PC-3 (cell line): ENCODE measurements around the gene PPP2R3A. TPM values are rescaled to one million over a fixed set of nuclear protein-coding genes. Genes with fewer than 3 reads are reported as not detected.

Experiments used
- ATAC-seq: fragments of 200-7000 bp; cut with Tn5 transposase; 2 replicates; pipeline ENCODE4 v1.9.1; 2020; ENCODE audit warnings: mild to moderate bottlenecking, moderate library complexity
- BruUV-seq: library from RNA; stranded (reverse); fragments of 400-500 nt; replicated peaks from 2 replicates; lab custom pipeline; 2021; lab: Mats Ljungman, UMichigan
- CTCF ChIA-PET: fragments of 300-600 bp; sonication (Branson Sonifier 250); formaldehyde crosslinking; loops from one replicate; lab custom pipeline; 2022; ENCODE audit warnings: antibody characterized with exemption; lab: Charles Lee
- POLR2A ChIA-PET: fragments of 300-600 bp; sonication (Branson Sonifier 250); formaldehyde crosslinking; loops from one replicate; lab custom pipeline; 2022; ENCODE audit warnings: antibody characterized with exemption; ENCODE audit not compliant: unreplicated experiment; lab: Charles Lee
- DNase-seq: peaks from one replicate; pipeline ENCODE4 v3.0.0-alpha.2; 2015
- H2AFZ ChIP-seq: fragments of 300-600 bp; sonication (generic); 2 replicates; pipeline ENCODE4 v1.6.0; 2016; ENCODE audit warnings: antibody characterized with exemption, low read length
- H3F3A ChIP-seq: fragments of 300-600 bp; sonication (generic); one replicate; pipeline ENCODE4 v1.6.0; 2017; ENCODE audit warnings: antibody characterized with exemption, low read length, control low read depth, mild to moderate bottlenecking; ENCODE audit not compliant: unreplicated experiment
- H3K27ac ChIP-seq: fragments of 300-600 bp; sonication (generic); 2 replicates; pipeline ENCODE4 v1.5.1; 2016; ENCODE audit warnings: mild to moderate bottlenecking, low read length
- H3K27me3 ChIP-seq: fragments of 300-600 bp; sonication (generic); 2 replicates; pipeline ENCODE4 v1.6.1; 2016; ENCODE audit warnings: low read length, mixed read lengths
- H3K36me3 ChIP-seq: fragments of 300-600 bp; sonication (generic); 2 replicates; pipeline ENCODE4 v1.6.1; 2016; ENCODE audit warnings: low read depth, mixed run types, low read length, mixed read lengths
- H3K4me1 ChIP-seq: fragments of 300-600 bp; sonication (generic); 2 replicates; pipeline ENCODE4 v1.5.1; 2016; ENCODE audit warnings: low read length; ENCODE audit not compliant: insufficient read depth
- H3K4me2 ChIP-seq: fragments of 300-600 bp; sonication (generic); 2 replicates; pipeline ENCODE4 v1.6.0; 2016; ENCODE audit warnings: low read length
- H3K4me3 ChIP-seq: fragments of 300-600 bp; sonication (generic); 2 replicates; pipeline ENCODE4 v1.5.1; 2016; ENCODE audit warnings: mild to moderate bottlenecking, low read length, mixed read lengths
- H3K79me2 ChIP-seq: fragments of 300-600 bp; sonication (generic); 2 replicates; pipeline ENCODE4 v1.6.1; 2017; ENCODE audit warnings: low read length, mixed read lengths
- H3K9ac ChIP-seq: fragments of 300-600 bp; sonication (generic); 2 replicates; pipeline ENCODE4 v1.6.0; 2016; ENCODE audit warnings: mild to moderate bottlenecking, low read length
- H3K9me2 ChIP-seq: fragments of 300-600 bp; sonication (generic); replicated peaks from 2 replicates; pipeline ENCODE4 v1.6.1; 2016; ENCODE audit warnings: mixed run types, low read length, mixed read lengths
- H3K9me3 ChIP-seq: fragments of 300-600 bp; sonication (generic); 2 replicates; pipeline ENCODE4 v1.6.1; 2016; ENCODE audit warnings: low read length, mixed read lengths
- H4K20me1 ChIP-seq: fragments of 300-600 bp; sonication (generic); 2 replicates; pipeline ENCODE4 v1.6.1; 2016; ENCODE audit warnings: low read length, mixed read lengths
- EZH2 ChIP-seq: fragments of 300-600 bp; sonication (generic); IDR thresholded peaks from one replicate; pipeline ENCODE4 v1.6.1; 2017; ENCODE audit warnings: antibody characterized with exemption, mild to moderate bottlenecking, low read length; ENCODE audit not compliant: unreplicated experiment
- EZH2phosphoT487 ChIP-seq: fragments of 300-600 bp; sonication (generic); IDR thresholded peaks from 2 replicates; pipeline ENCODE4 v1.6.1; 2018; ENCODE audit warnings: mild to moderate bottlenecking, antibody characterized with exemption, low read length, borderline replicate concordance
- intact Hi-C: fragments of 100-400 bp; cut with micrococcal nuclease; formaldehyde crosslinking; loops from 2 replicates; pipeline ENCODE4 v1.9.0; 2023
- total RNA-seq: library from RNA; depleted of rRNA; stranded (reverse); fragments of >200 nt; gene quantifications from 2 replicates; pipeline ENCODE4 v1.2.3, GENCODE V29; 2014
- TF ChIP-seq, protein P1 (sequence below): fragments of 300-600 bp; sonication (generic); conservative IDR thresholded peaks from 2 replicates; pipeline ENCODE4 v1.5.1; 2017; ENCODE audit warnings: antibody characterized with exemption, low read depth, mild to moderate bottlenecking, low read length

The PPP2R3A gene
- total RNA-seq, 1 experiment from 2014 or later: 12.3 TPM

DNA sequence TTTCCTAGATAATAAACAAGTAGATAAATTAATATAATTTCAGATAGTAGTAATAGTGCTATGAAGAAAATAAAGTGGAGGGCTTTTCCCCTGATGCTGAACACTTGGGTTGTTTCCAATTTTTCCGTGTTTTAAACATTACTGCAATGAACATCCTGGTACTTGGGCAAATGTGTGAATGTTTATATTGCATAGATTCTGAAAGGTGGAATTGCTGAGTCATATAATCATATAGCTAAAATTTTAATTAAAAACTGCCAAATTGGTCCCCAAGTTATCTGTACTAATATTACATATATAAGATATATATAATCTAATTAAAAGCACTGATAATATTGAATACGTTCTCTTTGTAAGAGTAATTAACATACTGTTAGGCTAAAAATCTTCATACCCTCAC, 10.0 kb downstream of the PPP2R3A start:
- no peak overlapping the region for H2AFZ ChIP-seq
- peaks cover 95% of the 10 kb centered on the region for H3K79me2 ChIP-seq
- no peaks in the 10 kb centered on the region for H3K27me3 ChIP-seq
- ChIA-PET POLR2A (no interaction called here), CTCF (no interaction called here)
- no peaks in the 10 kb centered on the region for H4K20me1 ChIP-seq
- H3K36me3 ChIP-seq: no peaks in the 10 kb centered on the region
- intact Hi-C loops: no loop called here
- no peak for ATAC-seq
- no peak overlapping the region for H3K9ac ChIP-seq
- H3K9me2 ChIP-seq: no peaks in the 10 kb centered on the region
- H3K4me2 ChIP-seq: no peak overlapping the region
- peaks cover 6% of the 10 kb centered on the region for H3K4me1 ChIP-seq
- BruUV-seq: no TSS peak
- no peaks in the 10 kb centered on the region for H3K9me3 ChIP-seq
- no peak overlapping the region for H3K4me3 ChIP-seq
- no peaks in the 10 kb centered on the region for H3F3A ChIP-seq
- H3K27ac ChIP-seq: no peak overlapping the region
- TF ChIP-seq EZH2phosphoT487 (no peak), EZH2 (no peak)
- TF ChIP-seq, protein P1, sequence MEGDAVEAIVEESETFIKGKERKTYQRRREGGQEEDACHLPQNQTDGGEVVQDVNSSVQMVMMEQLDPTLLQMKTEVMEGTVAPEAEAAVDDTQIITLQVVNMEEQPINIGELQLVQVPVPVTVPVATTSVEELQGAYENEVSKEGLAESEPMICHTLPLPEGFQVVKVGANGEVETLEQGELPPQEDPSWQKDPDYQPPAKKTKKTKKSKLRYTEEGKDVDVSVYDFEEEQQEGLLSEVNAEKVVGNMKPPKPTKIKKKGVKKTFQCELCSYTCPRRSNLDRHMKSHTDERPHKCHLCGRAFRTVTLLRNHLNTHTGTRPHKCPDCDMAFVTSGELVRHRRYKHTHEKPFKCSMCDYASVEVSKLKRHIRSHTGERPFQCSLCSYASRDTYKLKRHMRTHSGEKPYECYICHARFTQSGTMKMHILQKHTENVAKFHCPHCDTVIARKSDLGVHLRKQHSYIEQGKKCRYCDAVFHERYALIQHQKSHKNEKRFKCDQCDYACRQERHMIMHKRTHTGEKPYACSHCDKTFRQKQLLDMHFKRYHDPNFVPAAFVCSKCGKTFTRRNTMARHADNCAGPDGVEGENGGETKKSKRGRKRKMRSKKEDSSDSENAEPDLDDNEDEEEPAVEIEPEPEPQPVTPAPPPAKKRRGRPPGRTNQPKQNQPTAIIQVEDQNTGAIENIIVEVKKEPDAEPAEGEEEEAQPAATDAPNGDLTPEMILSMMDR: no peak
- DNase-seq: no peak

DNA sequence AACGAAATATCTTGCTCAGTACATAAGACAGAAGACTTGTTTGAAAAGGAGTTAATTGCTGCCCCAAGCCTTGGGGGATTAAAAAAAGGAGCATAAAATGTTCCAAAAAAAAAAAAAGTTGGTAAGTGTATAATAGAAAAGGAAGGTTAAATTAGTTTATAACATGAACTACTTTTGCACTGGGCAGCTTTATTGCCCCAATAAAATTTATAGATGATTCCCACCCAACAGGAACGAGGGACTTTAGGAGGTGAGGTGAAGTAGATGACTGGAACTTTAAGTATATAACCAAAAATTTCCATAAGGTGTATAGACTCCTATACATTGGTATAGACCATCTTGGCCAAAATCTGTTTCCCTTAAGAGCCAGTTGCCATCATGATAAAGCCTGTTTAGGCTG, 14.8 kb downstream of the PPP2R3A start:
- H3K4me1 ChIP-seq: peaks cover 40% of the 10 kb centered on the region
- H3K9me3 ChIP-seq: no peaks in the 10 kb centered on the region
- H3F3A ChIP-seq: no peaks in the 10 kb centered on the region
- DNase-seq (no peak), ATAC-seq (no peak)
- H3K27me3 ChIP-seq: no peaks in the 10 kb centered on the region
- no peak overlapping the region for H3K27ac ChIP-seq
- H3K4me3 ChIP-seq: no peak overlapping the region
- H4K20me1 ChIP-seq: no peaks in the 10 kb centered on the region
- peaks cover 81% of the 10 kb centered on the region for H3K79me2 ChIP-seq
- H3K4me2 ChIP-seq: no peak overlapping the region
- no peaks in the 10 kb centered on the region for H3K9me2 ChIP-seq
- CTCF ChIA-PET: interaction anchor here (0.6 kb wide), 1 partner anchor 47 kb away, joined by 7 read pairs; no protein-coding TSS in a partner anchor
- H2AFZ ChIP-seq: no peak overlapping the region
- H3K36me3 ChIP-seq: no peaks in the 10 kb centered on the region
- H3K9ac ChIP-seq: no peak overlapping the region
- no TSS peak for BruUV-seq
- POLR2A ChIA-PET: no interaction called here
- intact Hi-C loops: no loop called here
- no peak for TF ChIP-seq EZH2phosphoT487
- TF ChIP-seq, protein P1: no peak
- no peak for TF ChIP-seq EZH2

DNA sequence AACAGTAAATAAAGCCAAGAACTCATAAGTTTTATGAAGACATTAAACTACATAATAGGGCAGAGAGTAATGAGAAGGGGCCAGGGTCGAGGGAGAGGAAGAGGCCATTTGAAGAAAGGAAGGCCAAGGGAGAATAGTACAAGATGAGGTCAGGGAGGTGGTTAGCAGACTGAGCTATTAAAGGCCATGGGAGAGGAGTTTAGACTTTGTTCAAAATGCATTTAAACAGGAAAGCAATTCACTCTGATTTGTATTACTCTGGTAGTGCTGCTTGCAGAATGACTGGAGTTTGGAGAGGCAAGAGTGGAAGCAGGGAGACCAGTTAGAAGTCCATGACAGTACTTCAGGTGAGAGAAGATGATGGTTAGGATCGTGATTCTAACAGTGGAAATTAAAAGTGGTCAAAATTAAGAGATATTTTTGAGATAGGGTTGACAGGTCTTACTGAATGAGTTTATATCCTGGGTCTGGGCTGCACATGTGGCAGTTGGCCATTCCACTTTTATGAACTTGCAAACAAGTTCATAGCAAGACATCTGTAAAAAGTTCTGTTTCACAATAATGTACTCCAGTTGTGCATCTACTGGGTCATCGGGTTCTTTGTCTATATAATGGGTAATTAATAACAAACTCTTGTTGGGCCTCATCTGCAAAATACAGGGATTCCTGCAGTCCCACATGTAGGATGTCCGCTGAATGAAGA, 16.3 kb downstream of the PPP2R3A start:
- Histone ChIP-seq H3K79me2 (peaks cover 85% of the 10 kb centered on the region), H3K4me2 (peak overlapping the region; percentile 77), H4K20me1 (no peaks in the 10 kb centered on the region), H3K9me2 (no peaks in the 10 kb centered on the region), H3K27me3 (no peaks in the 10 kb centered on the region), H3K9ac (no peak overlapping the region), H2AFZ (no peak overlapping the region), H3K4me3 (no peak overlapping the region), H3K9me3 (no peaks in the 10 kb centered on the region), H3F3A (no peaks in the 10 kb centered on the region), H3K27ac (peak overlapping the region; percentile 95), H3K36me3 (0 out of 2 replicates have a peak, but pooled peaks cover under 1% of the 10 kb centered on the region), H3K4me1 (peaks cover 40% of the 10 kb centered on the region)
- ATAC-seq: peak; percentile 2
- BruUV-seq: no TSS peak
- ChIA-PET POLR2A (no interaction called here), CTCF (no interaction called here)
- DNase-seq: no peak
- intact Hi-C loops: no loop called here
- TF ChIP-seq EZH2: no peak
- TF ChIP-seq, protein P1: no peak
- no peak for TF ChIP-seq EZH2phosphoT487
